GM12892 (cell line): ENCODE data around the gene ARIH2.

ENCODE experiments used
- DNase-seq: peaks from one replicate; pipeline ENCODE4 v3.0.0; 2011; ENCODE audit not compliant: insufficient read length
- FAIRE-seq: peaks from 2 replicates; lab custom pipeline; 2011; peaks lifted over from hg19 to GRCh38; lab: Jason Lieb, UNC
- POLR2A ChIP-seq: IDR thresholded peaks from 2 replicates; pipeline ENCODE4 v1.6.1; 2011; ENCODE audit warnings: low read depth, low read length, control low read depth
- POLR2AphosphoS5 ChIP-seq: IDR thresholded peaks from 2 replicates; pipeline ENCODE4 v1.6.1; 2011; ENCODE audit warnings: low read depth, low read length, control low read depth
- TAF1 ChIP-seq: IDR thresholded peaks from 2 replicates; pipeline ENCODE4 v1.6.1; 2011; ENCODE audit warnings: low read depth, mild to moderate bottlenecking, control low read depth, low read length, borderline replicate concordance

ARIH2 gene

GRCh38 chr3:48929358-48930035 is 10.9 kb downstream of the ARIH2 start:
- TF ChIP-seq TAF1 (no peak), POLR2AphosphoS5 (no peak), POLR2A (no peak)
- FAIRE-seq, result no peak
- no peak for DNase-seq

GRCh38 chr3:48930590-48930989 is 11.9 kb downstream of the ARIH2 start:
- TF ChIP-seq POLR2AphosphoS5 (no peak), TAF1 (no peak), POLR2A (no peak)
- no peak for DNase-seq

GRCh38 chr3:48931944-48932580 is 13.4 kb downstream of the ARIH2 start:
- DNase-seq, result no peak
- TF ChIP-seq POLR2AphosphoS5 (no peak), POLR2A (no peak), TAF1 (no peak)
- FAIRE-seq, result no peak

More at GRCh38 chr3:48930590-48930989, 11.9 kb downstream of the ARIH2 start:
- FAIRE-seq, result no peak

GRCh38 chr3:48934333-48934991 is 15.8 kb downstream of the ARIH2 start:
- DNase-seq (no peak), FAIRE-seq (no peak)
- TF ChIP-seq POLR2A, result no peak

GRCh38 chr3:48935530-48935929 is 16.9 kb downstream of the ARIH2 start:
- DNase-seq, result no peak

GRCh38 chr3:48938156-48938555 is 19.5 kb downstream of the ARIH2 start:
- TF ChIP-seq POLR2AphosphoS5 (no peak), POLR2A (no peak), TAF1 (no peak)
- DNase-seq (no peak), FAIRE-seq (no peak)

More at GRCh38 chr3:48935530-48935929, 16.9 kb downstream of the ARIH2 start:
- TF ChIP-seq TAF1 (no peak), POLR2AphosphoS5 (no peak), POLR2A (no peak)
- FAIRE-seq, result no peak

- DNase-seq (no peak), FAIRE-seq (no peak)
- no peak for TF ChIP-seq TAF1
Observed at GRCh38 chr3:48938689-48939088, 20.0 kb downstream of the ARIH2 start.

- no peak for DNase-seq
- FAIRE-seq, result no peak
Observed at GRCh38 chr3:48945432-48945831, 26.8 kb downstream of the ARIH2 start.

GRCh38 chr3:48945891-48946549 is 27.4 kb downstream of the ARIH2 start:
- DNase-seq (no peak), FAIRE-seq (no peak)
- no peak for TF ChIP-seq POLR2A
- TF ChIP-seq POLR2AphosphoS5, result no peak
- no peak for TF ChIP-seq TAF1

More at GRCh38 chr3:48945432-48945831, 26.8 kb downstream of the ARIH2 start:
- TF ChIP-seq POLR2A (no peak), POLR2AphosphoS5 (no peak), TAF1 (no peak)

GRCh38 chr3:48949376-48949717 is 30.7 kb downstream of the ARIH2 start:
- TF ChIP-seq POLR2A (no peak), TAF1 (no peak), POLR2AphosphoS5 (no peak)
- FAIRE-seq (peak; percentile 24), DNase-seq (no peak)

- DNase-seq, result no peak
- no peak for FAIRE-seq
- TF ChIP-seq POLR2AphosphoS5, result no peak
- no peak for TF ChIP-seq TAF1
- no peak for TF ChIP-seq POLR2A
Observed at GRCh38 chr3:48950051-48950450, 31.4 kb downstream of the ARIH2 start.

GRCh38 chr3:48951764-48952163 is 33.1 kb downstream of the ARIH2 start:
- FAIRE-seq (no peak), DNase-seq (no peak)
- TF ChIP-seq POLR2AphosphoS5 (no peak), POLR2A (no peak), TAF1 (no peak)
